ENCODE results near the gene GALK1. TPM values are rescaled to one million over a fixed set of nuclear protein-coding genes. Genes with fewer than 3 reads are reported as not detected.

Gene GALK1
- total RNA-seq, 1 experiment from 2014 or later: 35.8 TPM

- ATAC-seq: no peak
- intact Hi-C loops (cut with micrococcal nuclease; ENCODE audit: unreplicated experiment) (no loop called here), in situ Hi-C loops (cut with HindIII; ENCODE audit: low pct_unique_long_range_greater_than_20kb, low sequenced_read_pairs) (no loop called here)
- CTCF ChIA-PET: interaction anchor here (0.9 kb wide), 1 partner anchor 175 kb away, joined by 5 read pairs; no protein-coding TSS in a partner anchor
- no peaks in the 10 kb centered on the region for H3K36me3 ChIP-seq (ENCODE audit: control insufficient read depth, insufficient read depth, low read length)
- no TSS peak for BruUV-seq (replicated peaks)
- TF ChIP-seq, protein P1, sequence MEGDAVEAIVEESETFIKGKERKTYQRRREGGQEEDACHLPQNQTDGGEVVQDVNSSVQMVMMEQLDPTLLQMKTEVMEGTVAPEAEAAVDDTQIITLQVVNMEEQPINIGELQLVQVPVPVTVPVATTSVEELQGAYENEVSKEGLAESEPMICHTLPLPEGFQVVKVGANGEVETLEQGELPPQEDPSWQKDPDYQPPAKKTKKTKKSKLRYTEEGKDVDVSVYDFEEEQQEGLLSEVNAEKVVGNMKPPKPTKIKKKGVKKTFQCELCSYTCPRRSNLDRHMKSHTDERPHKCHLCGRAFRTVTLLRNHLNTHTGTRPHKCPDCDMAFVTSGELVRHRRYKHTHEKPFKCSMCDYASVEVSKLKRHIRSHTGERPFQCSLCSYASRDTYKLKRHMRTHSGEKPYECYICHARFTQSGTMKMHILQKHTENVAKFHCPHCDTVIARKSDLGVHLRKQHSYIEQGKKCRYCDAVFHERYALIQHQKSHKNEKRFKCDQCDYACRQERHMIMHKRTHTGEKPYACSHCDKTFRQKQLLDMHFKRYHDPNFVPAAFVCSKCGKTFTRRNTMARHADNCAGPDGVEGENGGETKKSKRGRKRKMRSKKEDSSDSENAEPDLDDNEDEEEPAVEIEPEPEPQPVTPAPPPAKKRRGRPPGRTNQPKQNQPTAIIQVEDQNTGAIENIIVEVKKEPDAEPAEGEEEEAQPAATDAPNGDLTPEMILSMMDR (IDR thresholded peaks at IDR 0.05): no peak
- TF ChIP-seq POLR2AphosphoS5 (IDR thresholded peaks at IDR 0.05; ENCODE audit: low read depth, low read length) (no peak), SIN3A (IDR thresholded peaks at IDR 0.05; ENCODE audit: borderline replicate concordance, insufficient read depth, low read depth, low read length) (no peak), REST (IDR thresholded peaks at IDR 0.05; ENCODE audit: insufficient read depth in 1 of 2, low read depth in 2 of 2, low read length in 1 of 2) (no peak), TCF7L2 (IDR thresholded peaks at IDR 0.05; ENCODE audit: low read depth, low read length) (no peak)
- DNase-seq (ENCODE audit: low read depth, low spot score): no peak
- no peaks in the 10 kb centered on the region for H3K27me3 ChIP-seq (ENCODE audit: control insufficient read depth, insufficient read depth, low read length)
- H3K27ac ChIP-seq (ENCODE audit: low read length): no peak overlapping the region
- H3K4me1 ChIP-seq (ENCODE audit: control insufficient read depth, insufficient read depth, low read length): peaks cover 17% of the 10 kb centered on the region
- no peaks in the 10 kb centered on the region for H3K9me3 ChIP-seq (ENCODE audit: control insufficient read depth, insufficient read depth, low read depth, low read length)
- H3K4me3 ChIP-seq (ENCODE audit: low read depth in 2 of 2, low read length in 2 of 2): no peak overlapping the region
- POLR2A ChIA-PET: no interaction called here
These were observed 5.5 kb downstream of the GALK1 start for GRCh38 chr17:75759457-75759856.

DNA sequence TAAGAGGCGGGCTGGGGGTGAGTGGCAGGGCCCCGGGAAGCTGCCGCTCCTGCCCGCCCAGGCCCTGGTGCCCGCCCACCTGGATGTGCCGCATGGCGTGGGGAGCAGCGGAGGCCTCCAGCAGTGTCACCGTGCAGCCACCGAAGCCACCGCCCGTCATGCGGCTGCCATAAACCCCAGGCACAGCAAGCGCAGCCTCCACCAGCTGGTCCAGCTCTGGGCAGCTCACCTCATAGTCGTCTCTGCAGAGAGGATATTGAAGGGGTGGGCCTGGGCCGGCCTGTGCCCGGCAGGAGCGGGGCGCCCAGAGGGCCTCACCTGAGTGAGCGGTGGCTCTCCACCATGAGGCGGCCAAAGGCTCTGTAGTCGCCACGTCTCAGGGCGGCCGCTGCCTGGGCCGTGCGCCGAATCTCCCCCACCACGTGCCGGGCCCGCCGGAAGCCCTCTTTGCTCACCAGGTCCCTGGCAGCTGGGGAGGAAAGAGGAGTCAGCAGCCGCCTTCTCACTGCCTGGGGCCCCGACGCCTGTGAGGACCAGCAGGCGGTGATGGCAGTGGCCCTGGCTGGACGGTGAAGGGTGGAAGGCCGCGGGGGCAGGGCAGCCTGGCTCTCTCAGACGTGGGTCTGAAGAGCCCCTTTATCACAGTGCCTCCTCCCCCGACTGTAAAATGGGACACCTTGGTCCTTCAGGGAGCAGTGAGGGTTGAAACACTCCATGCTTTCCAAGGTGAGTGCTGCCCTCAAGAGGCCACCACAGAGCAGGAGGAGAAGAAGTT, 6.7 kb downstream of the GALK1 start:
- POLR2A ChIA-PET: no interaction called here
- TF ChIP-seq, protein P1 (IDR thresholded peaks at IDR 0.05): peak; percentile 80
- TF ChIP-seq POLR2AphosphoS5 (IDR thresholded peaks at IDR 0.05; ENCODE audit: low read depth, low read length): no peak
- TF ChIP-seq TCF7L2 (IDR thresholded peaks at IDR 0.05; ENCODE audit: low read depth, low read length): no peak
- TF ChIP-seq REST (IDR thresholded peaks at IDR 0.05; ENCODE audit: insufficient read depth in 1 of 2, low read depth in 2 of 2, low read length in 1 of 2): no peak
- no peak for TF ChIP-seq SIN3A (IDR thresholded peaks at IDR 0.05; ENCODE audit: borderline replicate concordance, insufficient read depth, low read depth, low read length)
- Histone ChIP-seq H3K4me1 (ENCODE audit: control insufficient read depth, insufficient read depth, low read length) (peaks cover 11% of the 10 kb centered on the region), H3K9me3 (ENCODE audit: control insufficient read depth, insufficient read depth, low read depth, low read length) (no peaks in the 10 kb centered on the region), H3K36me3 (ENCODE audit: control insufficient read depth, insufficient read depth, low read length) (no peaks in the 10 kb centered on the region), H3K27me3 (ENCODE audit: control insufficient read depth, insufficient read depth, low read length) (no peaks in the 10 kb centered on the region), H3K27ac (ENCODE audit: low read length) (no peak overlapping the region), H3K4me3 (ENCODE audit: low read depth in 2 of 2, low read length in 2 of 2) (no peak overlapping the region)
- ATAC-seq (peak; percentile 64), DNase-seq (ENCODE audit: low read depth, low spot score) (no peak)
- intact Hi-C loops (cut with micrococcal nuclease; ENCODE audit: unreplicated experiment) (no loop called here), in situ Hi-C loops (cut with HindIII; ENCODE audit: low pct_unique_long_range_greater_than_20kb, low sequenced_read_pairs) (no loop called here)
- BruUV-seq (replicated peaks): no TSS peak
- CTCF ChIA-PET: interaction anchor here (0.6 kb wide), 1 partner anchor 10 kb away, joined by 9 read pairs; no protein-coding TSS in a partner anchor

All from Panc1 (cell line).